ENCODE data around the gene ASB7. TPM values are rescaled to one million over a fixed set of nuclear protein-coding genes. Genes with fewer than 3 reads are reported as not detected.

ASB7 gene
- total and polyA plus RNA-seq, 7 donors = 2.3 to 6.9 (median 5.4) TPM

GRCh38 chr15:100668348-100668745, 66.0 kb downstream of the ASB7 start:
- Histone ChIP-seq H3K9me3 (no peaks in the 10 kb centered on the region), H3K27ac (peak overlapping the region; percentile 21), H3K4me1 (no peaks in the 10 kb centered on the region), H3K27me3 (ENCODE audit: insufficient read depth in 3 of 3, low read length in 2 of 3) (peaks cover 0 to 16% (median 6%) of the 10 kb centered on the region in 3 donors), H3K4me3 (no peak overlapping the region), H3K36me3 (ENCODE audit: insufficient read depth in 1 of 2, low read depth in 1 of 2) (no peaks in the 10 kb centered on the region)
- 76 to 86% (median 82%) methylated on average over 7 of the region's 7 CpGs for WGBS, 3 donors
- intact Hi-C loops (cut with DNase I) = no loop called here
- TF ChIP-seq CTCF (IDR thresholded peaks at IDR 0.05) = no peak
- ATAC-seq (no peak), DNase-seq (no peak)

- ATAC-seq = no peak
- no peak for DNase-seq
- Histone ChIP-seq H3K9me3 (no peaks in the 10 kb centered on the region), H3K27me3 (ENCODE audit: insufficient read depth in 3 of 3, low read length in 2 of 3) (peaks cover 0 to 11% (median 6%) of the 10 kb centered on the region in 3 donors), H3K27ac (no peak overlapping the region), H3K36me3 (ENCODE audit: insufficient read depth in 1 of 2, low read depth in 1 of 2) (no peaks in the 10 kb centered on the region), H3K4me3 (no peak overlapping the region), H3K4me1 (no peaks in the 10 kb centered on the region)
- no peak for TF ChIP-seq CTCF (IDR thresholded peaks at IDR 0.05)
- intact Hi-C loops (cut with DNase I) = no loop called here
- 93 to 96% (median 93%) methylated on average over 15 of the region's 15 CpGs for WGBS, 3 donors
These were observed 66.9 kb downstream of the ASB7 start for GRCh38 chr15:100669260-100669659.

- intact Hi-C loops (cut with DNase I) = no loop called here
- 83 to 94% (median 86%) methylated on average over 8 of the region's 8 CpGs for WGBS, 3 donors
These were observed 68.2 kb downstream of the ASB7 start for GRCh38 chr15:100670505-100671021.

GRCh38 chr15:100671124-100671680, 68.8 kb downstream of the ASB7 start:
- ATAC-seq (no peak), DNase-seq (no peak)
- WGBS, 3 donors = 86 to 91% (median 90%) methylated on average over 15 of the region's 15 CpGs
- no peak for TF ChIP-seq CTCF (IDR thresholded peaks at IDR 0.05)
- Histone ChIP-seq H3K36me3 (ENCODE audit: insufficient read depth in 1 of 2, low read depth in 1 of 2) (no peaks in the 10 kb centered on the region), H3K27ac (no peak overlapping the region), H3K4me3 (no peak overlapping the region), H3K4me1 (no peaks in the 10 kb centered on the region), H3K9me3 (no peaks in the 10 kb centered on the region), H3K27me3 (ENCODE audit: insufficient read depth in 3 of 3, low read length in 2 of 3) (peaks cover 0 to 3% (median 0%) of the 10 kb centered on the region in 3 donors)
- intact Hi-C loops (cut with DNase I) = no loop called here

More at GRCh38 chr15:100670505-100671021, 68.2 kb downstream of the ASB7 start:
- no peak for ATAC-seq
- Histone ChIP-seq H3K4me3 (no peak overlapping the region), H3K36me3 (ENCODE audit: insufficient read depth in 1 of 2, low read depth in 1 of 2) (no peaks in the 10 kb centered on the region), H3K27me3 (ENCODE audit: insufficient read depth in 3 of 3, low read length in 2 of 3) (peaks cover 0 to 5% (median 4%) of the 10 kb centered on the region in 3 donors), H3K27ac (no peak overlapping the region), H3K4me1 (no peaks in the 10 kb centered on the region), H3K9me3 (no peaks in the 10 kb centered on the region)
- DNase-seq = no peak
- no peak for TF ChIP-seq CTCF (IDR thresholded peaks at IDR 0.05)
